PC-9 (cell line): Measurements from ENCODE around the gene MAB21L3. TPM values are rescaled to one million over a fixed set of nuclear protein-coding genes. Genes with fewer than 3 reads are reported as not detected.

Experiments
- BruUV-seq: library from RNA; stranded (reverse); fragments of 400-500 nt; replicated peaks from 2 replicates; lab custom pipeline; 2021; lab: Mats Ljungman, UMichigan
- CTCF ChIA-PET: fragments of 300-600 bp; sonication (Branson Sonifier 250); formaldehyde crosslinking; loops from one replicate; lab custom pipeline; 2022; ENCODE audit warnings: antibody characterized with exemption; lab: Charles Lee
- POLR2A ChIA-PET: fragments of 300-600 bp; sonication (Branson Sonifier 250); formaldehyde crosslinking; loops from one replicate; lab custom pipeline; 2022; ENCODE audit warnings: antibody characterized with exemption; ENCODE audit not compliant: unreplicated experiment; lab: Charles Lee
- DNase-seq, 2 experiments: peaks; one replicate each; pipeline versions ENCODE4 v3.0.0 to v3.0.0-alpha.2; 2015 to 2022; ENCODE audit warnings: mixed read lengths in 1 of 2
- H2AFZ ChIP-seq: fragments of 200-600 bp; sonication (generic); 2 replicates; pipeline ENCODE4 v1.8.1; 2017; ENCODE audit warnings: antibody characterized with exemption
- H3F3A ChIP-seq: fragments of 200-600 bp; sonication (generic); 2 replicates; pipeline ENCODE4 v1.8.1; 2017; ENCODE audit warnings: antibody characterized with exemption, mild to moderate bottlenecking, low read depth; ENCODE audit not compliant: insufficient read depth
- H3K27ac ChIP-seq: fragments of 200-600 bp; sonication (generic); 2 replicates; pipeline ENCODE4 v1.6.1; 2016; ENCODE audit warnings: mixed run types
- H3K27me3 ChIP-seq: fragments of 200-600 bp; sonication (generic); 2 replicates; pipeline ENCODE4 v1.6.1; 2016; ENCODE audit warnings: low read depth, mixed run types; ENCODE audit not compliant: insufficient read depth
- H3K36me3 ChIP-seq: fragments of 200-600 bp; sonication (generic); 2 replicates; pipeline ENCODE4 v1.6.1; 2016; ENCODE audit warnings: low read depth, mixed run types
- H3K4me1 ChIP-seq: fragments of 200-600 bp; sonication (generic); replicated peaks from 2 replicates; pipeline ENCODE4 v1.6.1; 2016; ENCODE audit warnings: mixed run types; ENCODE audit not compliant: insufficient read depth
- H3K4me2 ChIP-seq: fragments of 200-600 bp; sonication (generic); 2 replicates; pipeline ENCODE4 v1.6.1; 2017; ENCODE audit warnings: mixed run types
- H3K4me3 ChIP-seq: fragments of 200-600 bp; sonication (generic); 2 replicates; pipeline ENCODE4 v1.6.1; 2016; ENCODE audit warnings: mixed run types
- H3K79me2 ChIP-seq: fragments of 200-600 bp; sonication (generic); 2 replicates; pipeline ENCODE4 v1.6.1; 2017; ENCODE audit warnings: low read depth, mixed run types
- H3K9me2 ChIP-seq: fragments of 200-600 bp; sonication (generic); 2 replicates; pipeline ENCODE4 v1.8.1; 2017; ENCODE audit warnings: mild to moderate bottlenecking; ENCODE audit not compliant: insufficient read depth
- H3K9me3 ChIP-seq: fragments of 200-600 bp; sonication (generic); 2 replicates; pipeline ENCODE4 v1.8.1; 2016; ENCODE audit warnings: low read depth; ENCODE audit not compliant: insufficient read depth
- H4K20me1 ChIP-seq: fragments of 200-600 bp; sonication (generic); 2 replicates; pipeline ENCODE4 v1.8.1; 2017; ENCODE audit not compliant: insufficient read depth
- EZH2 ChIP-seq: fragments of 200-600 bp; sonication (generic); IDR thresholded peaks from 2 replicates; pipeline ENCODE4 v1.8.0; 2017; ENCODE audit warnings: antibody characterized with exemption, low read depth
- intact Hi-C: fragments of 100-400 bp; cut with micrococcal nuclease; formaldehyde crosslinking; loops from one replicate; pipeline ENCODE4 v1.10.0; 2022; ENCODE audit not compliant: unreplicated experiment
- total RNA-seq: library from RNA; stranded (reverse); gene quantifications from 2 replicates; pipeline ENCODE4 v1.2.3, GENCODE V29; 2021
- TF ChIP-seq, protein P1 (sequence below): fragments of 200-600 bp; sonication (generic); conservative IDR thresholded peaks from 2 replicates; pipeline ENCODE4 v1.6.1; 2017; ENCODE audit warnings: mixed run types, antibody characterized with exemption, mild to moderate bottlenecking, moderate library complexity

Gene MAB21L3
- total RNA-seq, 1 experiment from 2014 or later, result not detected

DNA sequence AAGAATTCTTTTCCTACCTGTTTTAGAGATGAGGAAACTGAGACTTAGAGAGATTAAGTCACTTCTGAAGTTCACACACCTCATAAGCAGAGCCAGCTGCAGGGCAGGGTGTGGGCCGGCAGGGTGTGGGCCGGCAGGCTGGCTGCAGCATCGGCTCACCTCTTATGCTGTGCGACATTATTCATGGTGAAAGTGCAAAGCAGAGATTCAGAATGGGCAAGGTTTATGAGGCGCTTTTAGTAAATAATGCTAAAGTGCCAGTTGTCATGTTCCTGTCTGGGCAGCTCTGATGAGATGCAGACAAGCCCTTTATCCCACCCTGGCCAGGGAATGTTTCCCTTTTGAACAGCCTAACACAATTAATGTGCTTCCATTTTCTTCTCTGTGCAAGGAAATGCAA is 14.6 kb downstream of the MAB21L3 start:
- H3F3A ChIP-seq, result peaks cover 26% of the 10 kb centered on the region
- H3K9me2 ChIP-seq, result no peaks in the 10 kb centered on the region
- no peaks in the 10 kb centered on the region for H3K27me3 ChIP-seq
- H3K4me3 ChIP-seq, result no peak overlapping the region
- intact Hi-C loops, result no loop called here
- POLR2A ChIA-PET, result no interaction called here
- H3K4me1 ChIP-seq, result peaks cover 35% of the 10 kb centered on the region
- no peaks in the 10 kb centered on the region for H4K20me1 ChIP-seq
- no peaks in the 10 kb centered on the region for H3K79me2 ChIP-seq
- TF ChIP-seq, protein P1, sequence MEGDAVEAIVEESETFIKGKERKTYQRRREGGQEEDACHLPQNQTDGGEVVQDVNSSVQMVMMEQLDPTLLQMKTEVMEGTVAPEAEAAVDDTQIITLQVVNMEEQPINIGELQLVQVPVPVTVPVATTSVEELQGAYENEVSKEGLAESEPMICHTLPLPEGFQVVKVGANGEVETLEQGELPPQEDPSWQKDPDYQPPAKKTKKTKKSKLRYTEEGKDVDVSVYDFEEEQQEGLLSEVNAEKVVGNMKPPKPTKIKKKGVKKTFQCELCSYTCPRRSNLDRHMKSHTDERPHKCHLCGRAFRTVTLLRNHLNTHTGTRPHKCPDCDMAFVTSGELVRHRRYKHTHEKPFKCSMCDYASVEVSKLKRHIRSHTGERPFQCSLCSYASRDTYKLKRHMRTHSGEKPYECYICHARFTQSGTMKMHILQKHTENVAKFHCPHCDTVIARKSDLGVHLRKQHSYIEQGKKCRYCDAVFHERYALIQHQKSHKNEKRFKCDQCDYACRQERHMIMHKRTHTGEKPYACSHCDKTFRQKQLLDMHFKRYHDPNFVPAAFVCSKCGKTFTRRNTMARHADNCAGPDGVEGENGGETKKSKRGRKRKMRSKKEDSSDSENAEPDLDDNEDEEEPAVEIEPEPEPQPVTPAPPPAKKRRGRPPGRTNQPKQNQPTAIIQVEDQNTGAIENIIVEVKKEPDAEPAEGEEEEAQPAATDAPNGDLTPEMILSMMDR, result no peak
- TF ChIP-seq EZH2, result no peak
- H3K9me3 ChIP-seq, result no peaks in the 10 kb centered on the region
- BruUV-seq, result no TSS peak
- DNase-seq, result peak in 1 of 2 experiments; percentile 23
- CTCF ChIA-PET, result no interaction called here
- H2AFZ ChIP-seq, result no peak overlapping the region
- H3K36me3 ChIP-seq, result no peaks in the 10 kb centered on the region
- peak overlapping the region; percentile 29 for H3K4me2 ChIP-seq
- no peak overlapping the region for H3K27ac ChIP-seq

DNA sequence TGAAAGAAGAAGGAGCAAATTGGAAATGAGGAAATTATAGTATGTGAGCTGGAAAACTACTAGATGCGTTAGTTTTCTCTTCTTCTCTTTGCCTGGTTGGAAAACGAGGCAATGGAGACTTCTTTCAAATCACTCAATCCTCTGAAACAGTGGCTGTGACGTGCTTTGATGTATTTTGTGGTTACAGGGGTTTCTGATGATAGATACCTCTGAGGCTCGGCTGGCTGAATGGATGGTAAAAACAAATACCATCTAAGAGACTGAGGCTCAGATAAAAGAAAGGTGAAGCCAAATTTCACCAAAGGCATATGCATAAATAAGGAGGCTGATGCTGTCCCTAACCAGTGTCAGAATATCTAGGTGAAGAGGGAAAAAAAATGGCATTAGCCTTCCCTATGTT is 15.1 kb downstream of the MAB21L3 start:
- Histone ChIP-seq H3K36me3 (no peaks in the 10 kb centered on the region), H4K20me1 (no peaks in the 10 kb centered on the region), H3K27me3 (no peaks in the 10 kb centered on the region), H3K27ac (no peak overlapping the region), H3K79me2 (no peaks in the 10 kb centered on the region), H3K9me3 (no peaks in the 10 kb centered on the region), H3K4me2 (peak overlapping the region; percentile 29; the same call in 1 of the 2 replicates), H3K9me2 (no peaks in the 10 kb centered on the region), H3K4me1 (peaks cover 35% of the 10 kb centered on the region), H3K4me3 (no peak overlapping the region), H2AFZ (no peak overlapping the region), H3F3A (peaks cover 26% of the 10 kb centered on the region)
- TF ChIP-seq EZH2, result no peak
- TF ChIP-seq, protein P1, result no peak
- DNase-seq, result no peak
- intact Hi-C loops, result no loop called here
- ChIA-PET POLR2A (no interaction called here), CTCF (no interaction called here)
- no TSS peak for BruUV-seq

DNA sequence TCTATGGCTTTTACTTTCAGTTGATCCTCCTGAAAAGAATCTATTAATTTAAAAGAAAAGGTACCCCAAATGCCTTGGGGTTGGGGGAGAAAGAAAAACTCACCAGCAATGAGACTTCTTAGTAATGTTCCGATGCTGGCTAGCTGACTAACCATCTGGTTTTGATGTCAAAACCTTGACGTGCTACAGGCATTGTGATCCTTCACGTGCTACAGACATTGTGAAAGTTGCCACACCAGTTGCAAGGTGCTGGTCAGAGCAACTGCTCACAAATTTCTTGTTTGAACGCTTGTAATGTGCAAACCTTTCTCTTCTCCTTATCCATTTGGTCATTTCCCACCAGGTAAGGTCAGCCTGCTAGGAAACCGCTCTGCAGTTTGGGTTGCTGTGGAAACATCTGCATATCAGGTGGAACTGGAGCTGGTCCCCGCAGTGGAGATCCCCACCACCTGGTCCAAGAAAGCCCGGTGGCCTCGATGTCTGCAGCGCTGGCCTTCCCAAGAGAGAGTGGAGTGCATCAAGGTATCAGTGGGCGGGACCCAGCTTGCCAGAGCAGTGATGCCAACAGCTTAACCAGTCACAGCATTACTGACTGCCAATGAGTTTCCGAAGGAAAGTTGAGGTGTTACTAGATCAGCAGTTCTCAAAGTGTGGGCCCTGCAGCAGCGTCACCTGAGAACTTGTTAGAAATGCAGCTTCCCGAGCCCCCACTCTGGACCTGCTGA is 16.1 kb downstream of the MAB21L3 start:
- ChIA-PET POLR2A (no interaction called here), CTCF (no interaction called here)
- Histone ChIP-seq H3K79me2 (no peaks in the 10 kb centered on the region), H3K27ac (no peak overlapping the region), H2AFZ (no peak overlapping the region), H3K27me3 (no peaks in the 10 kb centered on the region), H3K4me2 (no peak overlapping the region), H3F3A (peaks cover 18% of the 10 kb centered on the region), H3K4me3 (no peak overlapping the region), H4K20me1 (no peaks in the 10 kb centered on the region), H3K9me3 (no peaks in the 10 kb centered on the region), H3K36me3 (no peaks in the 10 kb centered on the region), H3K4me1 (peaks cover 37% of the 10 kb centered on the region), H3K9me2 (no peaks in the 10 kb centered on the region)
- intact Hi-C loops, result no loop called here
- no peak for DNase-seq
- TF ChIP-seq EZH2, result no peak
- TF ChIP-seq, protein P1, result no peak
- BruUV-seq, result no TSS peak
